DMS 273 (cell line): ENCODE results near the gene RAET1E.
A peak's percentile ranks its signal among the peaks of the same experiment; 100 is the strongest.
"Not testable (repeated sequence)": the region's sequence is repeated elsewhere in the genome, so short reads cannot be mapped to it uniquely, and the experiment has no call there.

Experiments used
- DNase-seq: peaks from one replicate; lab custom pipeline; 2025; ENCODE audit not compliant: unreplicated experiment; lab: John Stamatoyannopoulos, UW

Gene RAET1E

DNA sequence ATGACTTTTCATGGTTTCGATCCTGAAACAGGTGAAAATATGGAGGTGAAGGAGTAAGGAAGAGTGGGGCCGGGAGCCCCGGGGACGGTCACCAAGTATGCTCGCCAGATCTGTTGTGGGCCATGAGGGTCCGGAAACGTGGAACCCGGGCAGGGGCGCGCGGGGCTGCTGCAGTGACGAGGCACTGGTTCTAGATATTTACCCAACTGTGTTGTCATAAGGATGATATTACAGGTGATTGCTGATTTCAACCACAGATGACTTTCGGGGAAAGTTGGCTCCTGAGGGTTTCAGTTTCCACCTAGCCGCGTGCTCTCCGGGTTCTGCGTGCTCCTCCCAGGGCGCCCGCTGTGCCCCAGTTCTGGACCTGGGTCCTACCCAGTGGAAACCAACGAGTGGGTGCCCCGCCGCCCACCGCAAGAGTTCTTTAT, 12.8 kb upstream of the RAET1E start:
- no peak for DNase-seq

DNA sequence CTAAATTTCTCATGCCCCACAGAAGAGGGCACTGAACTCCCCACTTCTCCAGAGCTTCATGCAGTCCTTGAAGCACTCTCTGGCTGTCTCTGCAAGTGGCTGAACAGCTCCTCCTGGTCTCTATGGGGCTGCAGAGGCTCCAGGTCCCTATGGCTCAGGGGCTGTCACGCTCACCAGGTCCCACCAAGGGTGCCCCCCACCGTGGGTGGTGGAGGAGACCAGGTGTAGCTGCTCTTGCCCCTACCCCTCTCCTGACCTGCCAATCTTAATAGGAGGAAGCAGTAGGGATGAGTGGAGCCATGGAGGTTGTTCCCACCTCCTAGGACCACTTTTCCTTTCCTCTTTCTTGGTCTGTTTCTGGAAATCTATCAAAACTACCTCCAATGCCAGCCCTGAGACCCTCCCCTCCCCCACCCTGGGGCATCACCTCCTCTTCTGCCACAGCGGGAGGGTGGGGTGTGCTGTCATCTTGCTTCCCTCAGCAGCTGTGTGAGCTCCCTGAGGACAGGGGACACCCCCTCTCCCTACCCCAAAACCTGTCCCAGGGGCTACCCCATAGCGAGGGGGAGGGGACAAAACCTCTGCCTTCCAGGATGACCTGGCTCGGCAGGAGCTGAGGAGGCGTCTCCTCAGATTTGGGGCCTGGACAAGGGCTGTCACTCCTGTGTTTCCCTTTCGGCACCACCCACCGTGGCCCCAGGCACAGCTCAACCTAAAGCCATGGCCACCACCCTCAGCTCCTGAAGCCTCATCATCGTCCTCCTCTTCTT, 12.0 kb upstream of the RAET1E start:
- DNase-seq = no peak

DNA sequence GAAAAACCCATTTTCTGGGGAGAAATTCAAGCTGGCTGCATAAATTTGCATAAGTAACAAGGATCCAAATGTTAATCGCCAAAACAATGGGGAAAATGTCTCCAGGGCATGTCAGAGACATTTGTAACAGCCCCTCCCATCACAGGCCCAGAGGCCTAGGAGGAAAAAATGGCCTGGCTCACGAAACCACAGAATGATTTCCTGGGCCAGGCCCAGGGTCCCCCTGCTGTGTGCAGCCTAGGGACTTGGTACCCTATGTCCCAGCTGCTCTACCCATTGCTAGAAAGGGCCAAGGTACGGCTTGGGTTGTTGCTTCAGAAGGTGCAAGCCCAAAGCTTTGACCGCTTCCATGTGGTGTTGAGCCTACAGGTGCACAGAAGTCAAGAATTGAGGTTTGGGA, 10.6 kb upstream of the RAET1E start:
- not testable (repeated sequence) for DNase-seq

DNA sequence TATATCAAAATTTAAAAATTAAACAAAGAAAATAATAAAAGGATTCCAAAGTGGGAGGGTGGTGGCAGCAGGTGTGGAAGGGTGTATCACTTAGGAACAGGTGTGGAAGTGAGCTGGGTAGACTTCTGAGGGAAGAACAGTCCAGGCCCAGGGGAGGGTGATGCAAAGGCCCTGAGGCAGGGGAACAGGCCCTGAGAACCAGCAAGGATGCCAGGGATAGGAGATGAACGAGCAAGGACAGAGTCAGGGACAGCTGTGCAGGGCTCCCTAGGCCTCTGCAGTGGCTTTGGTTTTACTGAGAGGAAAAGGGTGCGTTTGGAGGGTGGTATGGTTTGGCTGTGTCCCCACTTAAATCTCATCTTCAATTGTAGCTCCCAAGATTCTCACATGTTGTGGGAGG, 9.4 kb upstream of the RAET1E start:
- DNase-seq = no peak

DNA sequence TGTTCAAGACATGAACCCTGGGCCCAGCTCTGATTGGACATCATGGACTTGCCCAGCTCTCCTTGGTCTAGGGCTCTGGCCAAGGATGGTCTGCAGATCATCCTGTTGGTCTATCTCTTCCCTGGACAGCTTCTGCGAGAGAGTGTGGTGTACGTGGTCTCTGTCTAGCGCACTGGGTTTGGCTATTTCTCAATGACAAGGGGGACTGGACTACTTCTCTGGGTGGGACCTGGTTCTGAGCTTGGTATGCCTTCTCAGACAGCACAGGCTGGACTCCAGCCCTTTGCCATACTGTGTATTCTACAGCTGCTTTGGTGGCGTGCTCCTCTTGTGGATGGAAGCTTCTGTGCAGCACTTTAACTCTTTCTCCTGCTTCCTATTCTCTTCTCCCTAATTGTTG, 8.5 kb upstream of the RAET1E start:
- DNase-seq = no peak

DNA sequence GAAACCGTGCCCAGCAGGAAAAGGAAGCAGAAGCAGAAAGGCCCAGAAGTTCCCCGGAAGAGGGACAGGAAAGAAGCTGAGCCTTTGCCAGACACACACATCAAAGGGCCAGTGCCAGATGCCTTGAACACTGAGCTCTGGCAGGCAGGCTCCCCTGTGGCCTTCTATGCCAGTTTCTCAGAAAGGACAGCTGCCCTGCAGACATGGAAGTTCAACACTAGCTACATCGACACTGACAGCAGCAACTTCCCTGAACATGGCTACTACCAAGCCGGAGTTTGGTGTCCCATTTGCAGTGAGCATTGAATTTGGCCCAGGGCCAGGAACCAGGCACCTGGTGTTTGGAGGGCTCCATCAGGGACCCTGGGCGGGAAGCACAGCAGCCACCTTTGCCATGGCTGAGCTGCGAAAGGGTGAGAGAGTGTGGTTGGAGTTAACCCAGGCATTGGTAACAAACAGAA, 8.0 kb upstream of the RAET1E start:
- peak; percentile 70 for DNase-seq

DNA sequence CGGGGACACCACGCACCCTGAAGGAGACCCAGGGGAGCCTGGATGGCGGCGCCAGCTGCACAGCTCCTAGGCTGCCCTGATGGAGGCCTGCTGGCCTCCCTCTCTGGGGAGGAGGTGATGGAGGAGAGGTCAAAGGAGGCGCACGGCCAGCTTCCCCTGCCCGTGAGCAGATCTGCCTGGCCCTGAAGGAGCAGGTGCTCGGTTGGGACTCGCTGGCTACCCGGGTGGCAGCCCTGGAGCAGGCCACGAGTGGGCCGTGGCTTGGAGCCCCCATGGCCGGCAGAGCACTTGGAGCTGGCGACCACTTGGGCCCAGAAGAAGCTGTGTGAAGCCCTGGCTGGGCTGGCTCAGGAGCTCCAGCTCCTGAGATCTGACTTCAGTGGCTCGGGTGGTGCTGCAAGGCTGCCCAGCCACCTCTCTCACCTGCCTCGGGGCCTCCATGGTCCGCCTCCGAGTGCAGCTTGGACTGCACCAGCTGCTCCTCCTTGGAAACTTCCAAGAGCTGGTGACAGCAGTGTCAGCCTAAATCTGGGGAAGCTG, 7.5 kb upstream of the RAET1E start:
- no peak for DNase-seq

DNA sequence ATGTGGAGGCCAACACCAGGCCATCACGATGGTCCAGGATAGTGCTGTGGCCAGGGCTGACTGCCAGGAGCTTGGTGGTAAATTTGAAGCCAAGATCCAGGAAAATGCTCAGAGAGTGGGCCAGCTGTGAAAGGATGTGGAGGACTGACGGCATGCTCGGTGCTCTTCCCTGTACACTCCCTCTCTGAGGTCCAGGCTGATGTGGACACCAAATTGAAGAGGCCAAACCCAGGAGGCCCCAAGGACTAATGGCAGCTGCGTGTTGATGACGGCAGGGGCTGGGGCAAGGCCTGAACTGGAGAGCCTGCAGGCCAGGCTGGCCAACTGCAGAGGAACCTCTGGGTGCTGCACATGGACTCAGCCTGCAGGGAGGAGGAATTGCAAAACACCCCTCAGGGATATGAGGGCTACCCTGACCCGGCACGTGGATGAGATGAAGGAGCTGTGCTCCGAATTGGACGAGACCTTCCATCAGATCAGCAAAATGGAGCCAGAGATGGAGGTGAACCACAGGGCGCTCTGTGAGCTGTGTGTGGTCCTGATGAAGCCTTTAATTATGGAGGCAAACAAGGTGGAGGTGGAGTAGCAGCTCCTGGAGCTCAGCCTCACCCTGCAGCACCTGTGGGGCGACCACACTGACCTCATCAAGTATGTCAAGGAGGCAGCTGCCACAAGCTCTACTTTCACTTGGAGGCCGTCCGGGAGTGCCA, 6.9 kb upstream of the RAET1E start:
- DNase-seq = no peak

DNA sequence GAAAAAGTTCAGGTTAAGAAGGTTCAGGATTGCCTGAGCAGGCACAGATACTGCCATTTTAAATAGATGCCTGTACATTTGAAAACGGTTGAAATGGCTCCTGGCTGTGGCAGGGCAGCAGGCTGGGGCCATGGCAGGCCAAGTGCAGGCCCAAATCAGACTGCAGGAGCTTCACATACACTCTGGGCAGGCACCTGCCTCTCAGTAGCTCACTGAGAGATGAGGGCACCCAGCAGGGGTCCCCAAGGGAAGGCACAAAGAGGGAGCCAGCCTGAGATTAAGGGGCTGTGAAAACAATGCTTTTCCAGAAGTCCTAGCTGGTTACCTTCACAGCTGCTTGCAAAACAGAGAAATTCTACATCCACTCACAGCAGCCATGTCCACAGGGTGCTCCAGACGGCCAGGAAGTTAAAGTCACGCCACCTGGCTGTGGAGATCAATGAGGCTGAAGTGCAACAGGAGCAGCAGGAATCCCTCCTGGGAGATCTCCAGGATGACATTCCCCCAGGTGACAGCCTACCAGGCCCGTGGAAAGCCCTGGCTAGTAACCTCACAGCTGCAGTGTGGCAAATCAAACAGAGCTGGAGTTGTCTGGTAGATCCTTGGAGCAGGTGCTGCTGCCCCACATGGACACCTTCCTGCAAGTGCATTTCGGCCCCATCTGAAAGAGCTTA, 6.2 kb upstream of the RAET1E start:
- no peak for DNase-seq

DNA sequence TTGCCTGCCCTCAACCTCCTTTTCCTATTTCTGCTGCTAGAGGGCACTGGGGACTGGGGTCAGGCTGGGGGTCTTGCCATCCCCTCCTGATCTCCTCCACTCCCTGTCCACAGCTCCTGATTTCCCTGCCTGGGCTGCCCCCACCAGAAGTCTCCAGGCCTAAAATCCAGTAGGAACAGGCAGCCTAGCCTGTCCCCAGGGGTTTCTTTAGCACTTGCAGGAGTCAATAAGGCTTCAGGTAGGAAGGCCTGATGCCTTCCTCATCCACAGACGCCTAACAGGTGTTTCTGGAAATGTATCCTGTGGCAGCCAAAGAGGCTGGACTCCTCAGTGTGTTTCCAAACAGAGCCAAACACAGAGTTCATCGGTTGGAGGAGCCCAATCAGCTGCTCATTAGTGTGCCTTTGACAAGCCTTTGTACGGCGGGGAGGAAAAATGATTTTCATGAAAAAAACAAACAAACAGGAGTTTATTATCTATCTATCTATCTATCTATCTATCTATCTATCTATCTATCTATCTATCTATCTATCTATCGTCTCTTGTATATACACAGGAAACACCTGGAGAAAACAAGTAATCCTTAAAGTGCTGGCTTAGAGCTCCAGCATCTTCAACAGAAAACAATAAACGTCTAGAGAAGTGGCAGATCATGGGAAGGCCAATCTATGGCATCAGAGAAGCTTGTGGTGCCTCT, 3.7 kb upstream of the RAET1E start:
- no peak for DNase-seq

DNA sequence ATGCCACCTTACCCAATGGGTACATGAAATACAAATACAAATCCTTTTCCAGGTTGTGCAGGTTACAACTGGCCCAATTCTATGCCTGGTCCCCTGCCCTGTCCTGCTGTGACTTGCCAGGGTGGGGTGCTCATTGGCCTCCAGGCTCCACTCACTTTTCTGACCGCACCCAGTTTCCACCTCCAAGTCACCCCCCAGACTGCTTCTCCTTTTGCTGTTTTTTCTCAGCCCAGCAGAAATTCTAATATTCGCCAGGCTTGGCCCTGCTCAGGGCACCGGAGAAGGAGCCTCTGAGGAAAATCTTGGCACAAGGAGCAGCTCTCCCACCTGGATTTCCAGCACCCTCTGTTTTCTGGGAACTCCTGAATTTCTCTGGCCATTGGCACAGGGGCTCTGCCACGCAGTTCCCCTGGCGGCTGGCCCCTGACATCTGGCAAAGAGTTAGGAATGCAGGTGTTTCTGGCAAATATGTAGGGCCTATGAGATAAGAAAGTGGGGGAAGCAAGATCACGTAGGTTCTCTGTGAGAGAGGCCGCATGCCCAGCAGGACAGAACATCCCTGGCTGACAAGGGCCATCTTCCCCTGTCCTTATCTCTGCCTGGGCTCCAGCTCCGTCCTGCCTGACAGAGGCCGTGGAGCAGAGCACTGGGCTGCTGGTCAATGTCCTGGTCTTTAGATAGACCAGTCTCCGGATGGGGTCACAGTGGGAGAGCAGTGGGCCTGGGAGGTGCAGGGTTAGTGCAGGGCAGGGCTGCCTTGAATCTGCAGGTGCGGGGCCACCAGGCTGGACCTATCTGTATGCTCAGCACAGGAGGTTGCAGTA, 2.9 kb upstream of the RAET1E start:
- DNase-seq = no peak

DNA sequence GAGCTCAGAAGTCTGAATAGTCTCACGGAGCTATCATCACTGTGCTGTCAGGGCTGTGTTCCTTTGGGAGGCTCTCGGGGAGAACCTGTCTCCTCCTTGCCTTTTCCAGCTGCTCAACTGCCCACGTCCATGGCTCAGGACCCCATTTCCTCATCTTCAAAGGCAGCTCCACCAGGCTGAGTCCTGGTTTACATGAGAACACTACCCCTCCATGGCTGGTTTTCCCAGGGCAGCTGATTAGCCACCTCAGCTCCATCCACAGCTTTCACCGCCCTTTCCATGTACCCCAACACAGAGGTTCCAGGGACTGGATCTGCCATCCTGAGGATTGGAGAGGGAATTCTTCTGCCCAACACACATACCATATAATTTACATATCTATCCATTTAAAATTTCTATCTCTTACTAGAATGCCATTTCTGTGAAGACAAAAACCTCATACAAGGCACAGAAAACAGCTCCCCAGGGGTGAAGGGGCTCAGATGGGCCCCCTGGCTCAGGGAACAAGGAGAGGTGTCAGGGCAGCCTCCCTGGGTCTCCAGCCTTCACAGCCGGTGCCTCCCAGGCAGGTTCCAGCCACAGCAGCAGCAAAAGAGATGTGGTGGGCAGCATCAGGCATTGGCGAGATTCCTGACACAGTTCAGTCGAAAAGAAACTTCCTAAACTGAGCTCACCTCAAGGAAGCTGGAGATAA, 2.2 kb upstream of the RAET1E start:
- no peak for DNase-seq

DNA sequence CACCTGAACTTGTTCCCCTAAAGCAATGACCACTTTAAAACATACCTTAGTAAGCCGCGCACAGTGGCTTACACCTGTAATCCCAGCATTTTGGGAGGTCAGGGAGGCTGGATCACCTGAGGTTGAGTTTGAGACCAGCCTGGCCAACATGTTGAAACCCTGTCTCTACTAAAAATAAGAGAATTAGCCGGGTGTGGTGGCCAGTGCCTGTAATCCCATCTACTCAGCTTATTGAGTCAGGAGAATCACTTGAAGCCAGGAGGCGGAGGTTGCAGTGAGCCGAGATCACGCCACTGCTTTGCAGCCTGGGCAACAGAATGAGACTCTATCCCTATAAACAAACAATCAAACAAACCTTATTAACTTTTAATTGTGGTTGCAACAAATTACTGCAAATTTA, 1.6 kb upstream of the RAET1E start:
- DNase-seq = no peak

DNA sequence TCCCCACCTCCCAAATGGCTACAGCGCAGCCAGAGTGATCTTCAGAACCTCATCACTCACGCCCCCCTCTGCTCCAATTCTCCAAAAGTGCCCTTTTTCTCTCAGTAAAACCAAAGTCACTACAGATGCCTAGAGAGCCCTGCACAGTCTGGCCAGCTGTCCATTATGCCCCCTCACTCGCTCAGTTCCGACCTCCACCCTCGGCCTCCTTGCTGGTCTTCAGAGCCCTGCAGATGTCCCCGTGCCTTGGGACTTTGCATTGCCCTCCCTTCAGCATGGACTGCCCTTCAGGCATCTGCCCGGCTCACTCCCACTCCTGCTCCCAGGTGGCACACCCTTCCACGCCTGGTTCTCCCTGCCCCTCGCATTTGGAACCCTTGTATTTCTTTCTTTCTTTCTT, 1.1 kb upstream of the RAET1E start:
- no peak for DNase-seq

DNA sequence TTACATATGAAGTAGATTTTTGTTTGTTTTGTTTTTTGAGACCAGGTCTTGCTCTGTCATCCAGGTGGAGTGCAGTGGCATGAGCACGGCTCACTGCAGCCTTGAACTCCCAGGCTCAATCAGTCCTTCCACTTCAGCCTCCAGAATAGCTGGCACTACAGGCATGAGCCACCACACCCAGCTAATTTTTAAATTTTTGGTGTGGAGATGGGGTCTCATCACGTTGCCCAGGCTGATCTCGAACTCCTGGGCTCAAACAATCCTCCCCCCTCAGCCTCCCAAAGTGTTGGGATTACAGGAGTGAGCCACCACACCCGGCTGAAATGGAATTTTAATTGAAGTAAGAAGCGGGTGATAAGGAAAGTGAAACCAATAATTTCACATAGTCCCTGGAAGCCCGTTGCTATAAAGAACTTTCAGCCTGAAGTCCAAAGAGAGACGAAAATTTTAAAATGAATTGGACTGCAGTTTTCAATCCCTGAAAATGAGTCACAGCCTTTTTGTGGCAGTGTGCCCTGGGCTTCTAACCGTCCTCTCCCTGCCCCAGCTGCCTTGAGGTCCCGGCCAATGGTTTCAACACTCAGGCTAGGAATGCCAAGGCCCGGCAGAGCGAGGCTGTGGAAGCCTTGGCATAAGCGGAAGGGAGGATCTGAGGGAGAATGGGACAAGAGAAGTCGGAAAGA, 757 bp downstream of the RAET1E start:
- peak; percentile 14 for DNase-seq

DNA sequence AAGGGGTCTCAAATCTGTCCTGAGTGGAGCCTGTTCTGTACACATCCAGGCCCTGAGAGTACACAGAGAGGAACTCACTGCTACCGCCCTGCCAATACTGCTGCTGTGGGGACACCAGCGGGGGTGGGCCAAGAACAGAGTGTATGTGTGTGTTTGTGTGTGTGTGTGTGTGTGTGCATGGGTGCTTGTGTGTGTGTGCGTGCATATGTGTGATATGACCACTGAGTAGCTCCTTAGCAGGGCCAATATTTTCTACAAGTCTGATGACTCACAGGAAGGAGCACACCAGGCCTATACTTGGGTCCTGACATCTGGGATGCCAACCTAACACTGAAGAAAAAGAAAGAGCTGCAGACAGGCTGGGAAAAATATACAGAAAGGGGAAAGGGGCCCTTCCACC, 1.4 kb downstream of the RAET1E start:
- no peak for DNase-seq

DNA sequence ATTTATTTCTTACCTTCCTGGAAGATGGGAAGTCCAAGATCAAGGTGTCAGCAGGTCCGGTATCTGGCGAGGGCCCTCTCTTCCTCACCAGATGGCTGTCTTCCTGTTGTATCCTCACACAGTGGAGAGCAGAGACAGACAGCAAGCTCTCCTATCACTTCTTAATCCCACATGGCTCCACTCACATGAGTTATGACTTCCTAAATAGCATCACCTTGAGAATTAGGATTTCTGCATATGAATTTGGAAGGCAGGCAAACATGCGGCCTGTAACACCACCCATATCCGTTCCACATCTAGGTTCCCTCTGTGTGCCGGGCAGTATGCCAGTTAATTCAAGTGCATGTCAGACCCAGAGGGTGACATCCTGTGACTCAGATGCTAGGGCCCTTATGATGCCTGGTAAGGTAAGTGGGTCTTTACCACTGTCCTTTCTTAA, 2.1 kb downstream of the RAET1E start:
- peak; percentile 44 for DNase-seq

DNA sequence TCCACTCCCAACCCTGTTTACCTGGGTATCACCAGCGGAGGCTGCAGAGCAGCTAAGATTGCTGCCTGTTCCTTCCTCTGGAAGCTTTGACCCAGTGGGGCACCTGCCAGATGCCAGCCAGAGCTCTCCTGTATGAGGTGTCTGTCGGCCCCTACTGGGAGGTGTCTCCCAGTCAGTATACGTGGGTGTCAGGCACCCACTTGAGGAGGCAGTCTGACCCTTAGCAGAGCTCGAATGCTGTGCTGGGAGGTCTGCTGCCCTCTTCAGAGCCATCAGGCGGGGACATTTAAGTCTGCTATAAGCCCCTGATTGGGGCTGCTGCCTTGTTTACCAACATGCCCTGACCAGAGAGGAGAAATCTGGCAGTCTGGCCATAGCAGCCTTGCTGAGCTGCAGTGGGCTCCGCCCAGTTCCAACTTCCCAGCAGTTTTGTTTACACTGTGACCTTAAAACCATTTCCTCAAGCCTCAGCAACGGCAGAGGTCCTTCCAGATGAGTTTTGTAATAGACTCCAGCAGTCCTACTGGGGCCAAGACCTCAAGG, 2.8 kb downstream of the RAET1E start:
- no peak for DNase-seq

DNA sequence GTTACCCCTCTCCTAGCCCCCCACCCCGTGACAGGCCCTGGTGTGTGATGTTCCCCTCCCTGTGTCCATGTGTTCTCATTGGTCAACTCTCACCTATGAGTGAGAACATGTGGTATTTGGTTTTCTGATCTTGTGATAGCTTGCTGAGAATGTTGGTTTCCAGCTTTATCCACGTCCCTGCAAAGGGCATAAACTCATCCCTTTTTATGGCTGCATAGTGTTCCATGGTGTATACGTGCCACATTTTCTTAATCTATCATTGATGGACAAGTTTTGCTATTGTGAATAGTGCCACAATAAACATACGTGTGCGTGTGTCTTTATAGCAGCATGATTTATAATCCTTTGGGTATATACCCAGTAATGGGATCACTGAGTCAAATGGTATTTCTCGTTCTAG, 6.0 kb downstream of the RAET1E start:
- DNase-seq = not testable (repeated sequence)
